HG02970 (cell line): Measurements from ENCODE around the gene CBX8.
A peak's percentile ranks its signal among the peaks of the same experiment; 100 is the strongest.

ENCODE experiments used
- ATAC-seq: cut with Tn5 transposase; IDR thresholded peaks from one replicate; pipeline ENCODE4 v1.9.1; 2021; ENCODE audit warnings: mild to moderate bottlenecking, moderate library complexity, moderate number of reproducible peaks; ENCODE audit not compliant: unreplicated experiment, low FRiP score

The CBX8 gene

DNA sequence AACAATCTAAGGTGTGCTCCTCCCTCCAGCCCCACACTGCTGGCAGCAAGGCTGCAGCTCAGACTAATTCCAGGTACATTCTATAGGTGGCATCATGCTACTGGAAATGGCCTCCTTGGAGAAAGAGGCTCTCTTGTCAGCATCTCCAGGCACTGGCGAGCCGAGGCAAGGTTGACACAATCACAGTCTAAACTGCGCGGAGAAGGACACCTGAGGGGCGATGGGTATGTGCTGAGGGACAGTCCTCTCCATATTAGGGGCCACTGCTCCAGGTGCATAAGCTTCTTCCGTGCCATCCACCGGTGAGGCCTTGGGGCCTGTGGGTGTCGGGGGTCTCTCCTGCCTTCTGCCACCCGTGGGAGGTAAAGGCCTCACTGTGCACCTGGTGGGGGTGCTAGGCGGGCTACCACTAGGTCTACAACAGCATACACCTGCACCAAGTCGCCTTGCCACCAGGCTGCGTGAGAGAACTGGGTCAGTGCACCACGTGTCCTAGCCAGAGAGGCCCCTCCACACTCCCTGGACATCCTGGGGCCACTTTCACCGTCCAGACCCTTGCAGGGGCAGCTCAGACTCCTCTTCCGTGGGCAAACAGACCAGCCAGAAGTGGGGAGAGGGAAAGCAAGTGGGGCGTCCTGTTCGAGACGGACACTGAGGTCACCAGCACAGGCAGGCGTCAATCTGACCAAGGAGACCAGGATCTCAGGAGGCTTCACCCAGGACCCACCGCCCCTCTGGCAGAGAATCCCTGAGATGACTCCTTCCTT is 12.1 kb upstream of the CBX8 start:
- ATAC-seq = no peak

DNA sequence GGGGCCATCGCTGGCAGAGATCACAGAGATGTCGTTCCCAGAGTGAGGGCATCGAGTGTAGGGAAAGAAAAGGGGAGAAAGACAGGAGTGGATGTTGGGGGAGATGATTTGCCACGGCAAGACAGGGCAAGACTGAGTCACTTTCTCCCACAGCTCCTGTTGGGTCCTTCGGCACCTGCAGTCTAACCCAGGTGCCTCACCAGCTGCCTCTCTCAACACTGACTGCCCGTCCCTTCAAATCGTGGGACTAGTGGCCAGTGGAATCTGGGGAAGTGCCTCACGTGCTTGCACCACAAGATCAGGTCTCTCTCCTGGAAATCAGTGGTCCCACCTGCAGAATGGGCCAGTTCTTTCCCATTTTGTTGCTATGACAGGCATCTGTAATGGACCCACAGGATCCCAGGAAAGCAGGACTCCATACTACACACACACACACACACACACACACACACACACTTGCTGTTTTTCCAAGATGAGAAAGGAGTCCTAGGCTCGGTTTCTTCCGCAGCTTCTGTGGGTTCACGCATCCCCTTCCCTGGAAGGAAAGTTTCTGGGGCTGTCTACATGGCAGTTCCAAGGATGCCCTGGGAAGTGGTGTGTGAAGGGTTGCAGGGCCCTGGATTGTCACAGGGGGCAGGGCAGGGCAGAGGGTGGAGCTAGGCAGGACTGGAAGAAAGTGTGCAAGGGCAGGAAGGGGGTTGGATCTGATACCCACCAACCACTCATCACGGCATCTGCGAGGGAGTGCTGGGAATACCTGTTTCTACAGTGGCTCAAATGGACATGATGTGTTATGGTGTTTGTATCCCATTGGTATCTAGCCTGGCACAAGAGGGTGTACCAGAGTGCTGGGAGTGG is 10.2 kb upstream of the CBX8 start:
- no peak for ATAC-seq

DNA sequence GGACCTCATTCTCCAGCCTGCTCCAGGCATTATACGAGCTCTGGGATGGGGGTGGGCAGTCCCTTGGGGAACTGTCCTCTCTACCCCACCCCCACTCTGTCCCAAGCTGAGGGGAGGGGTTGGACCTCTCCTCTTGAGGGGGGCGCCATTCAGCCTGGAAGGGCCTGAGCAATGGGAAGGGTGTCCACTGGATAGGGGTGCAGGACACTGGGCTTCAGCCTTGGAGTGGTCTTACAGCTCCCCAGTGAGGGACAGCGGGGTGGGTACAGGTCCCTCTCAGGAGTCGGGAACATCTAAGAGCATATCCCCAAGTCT is 9.5 kb upstream of the CBX8 start:
- ATAC-seq = no peak

DNA sequence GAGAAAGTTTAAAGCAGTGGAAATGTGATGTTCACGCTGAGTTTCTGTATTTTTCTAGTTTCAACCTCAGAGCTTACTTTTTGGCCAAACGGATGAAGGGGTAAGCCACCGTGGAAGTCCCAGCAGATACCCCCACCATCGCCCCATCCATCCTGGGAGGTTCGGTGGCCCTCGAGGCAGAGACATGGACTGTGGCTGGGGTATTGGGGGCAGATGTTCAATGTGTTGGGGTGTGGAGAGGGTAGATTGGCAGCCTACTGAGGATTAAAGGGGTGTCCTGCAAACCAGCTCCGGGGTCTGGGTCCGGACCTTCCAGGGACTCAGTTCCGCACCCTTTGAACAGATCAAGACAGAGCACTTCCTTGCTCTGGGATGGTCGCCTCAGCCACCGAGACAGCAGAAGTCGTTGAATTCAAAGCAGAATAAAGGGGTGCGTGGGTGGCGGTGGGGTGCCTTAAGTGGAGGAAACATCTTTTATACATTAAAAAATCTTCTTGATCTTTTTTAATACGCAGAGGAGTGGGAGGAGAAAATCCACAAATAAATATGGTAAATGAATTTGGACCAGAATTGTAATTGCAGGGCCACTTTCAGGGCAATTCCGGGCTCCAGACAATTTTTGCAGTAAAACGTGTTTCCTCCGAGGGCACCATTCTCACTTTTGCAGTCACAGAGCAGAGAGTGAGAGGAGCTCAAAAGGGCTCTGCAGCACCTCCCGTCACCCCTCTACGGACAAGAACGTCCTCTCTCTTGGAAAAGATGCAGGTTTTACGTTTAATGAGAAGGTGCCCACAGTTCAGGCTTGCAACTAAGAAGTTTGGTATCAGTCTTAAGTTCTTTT is 8.2 kb upstream of the CBX8 start:
- no peak for ATAC-seq

DNA sequence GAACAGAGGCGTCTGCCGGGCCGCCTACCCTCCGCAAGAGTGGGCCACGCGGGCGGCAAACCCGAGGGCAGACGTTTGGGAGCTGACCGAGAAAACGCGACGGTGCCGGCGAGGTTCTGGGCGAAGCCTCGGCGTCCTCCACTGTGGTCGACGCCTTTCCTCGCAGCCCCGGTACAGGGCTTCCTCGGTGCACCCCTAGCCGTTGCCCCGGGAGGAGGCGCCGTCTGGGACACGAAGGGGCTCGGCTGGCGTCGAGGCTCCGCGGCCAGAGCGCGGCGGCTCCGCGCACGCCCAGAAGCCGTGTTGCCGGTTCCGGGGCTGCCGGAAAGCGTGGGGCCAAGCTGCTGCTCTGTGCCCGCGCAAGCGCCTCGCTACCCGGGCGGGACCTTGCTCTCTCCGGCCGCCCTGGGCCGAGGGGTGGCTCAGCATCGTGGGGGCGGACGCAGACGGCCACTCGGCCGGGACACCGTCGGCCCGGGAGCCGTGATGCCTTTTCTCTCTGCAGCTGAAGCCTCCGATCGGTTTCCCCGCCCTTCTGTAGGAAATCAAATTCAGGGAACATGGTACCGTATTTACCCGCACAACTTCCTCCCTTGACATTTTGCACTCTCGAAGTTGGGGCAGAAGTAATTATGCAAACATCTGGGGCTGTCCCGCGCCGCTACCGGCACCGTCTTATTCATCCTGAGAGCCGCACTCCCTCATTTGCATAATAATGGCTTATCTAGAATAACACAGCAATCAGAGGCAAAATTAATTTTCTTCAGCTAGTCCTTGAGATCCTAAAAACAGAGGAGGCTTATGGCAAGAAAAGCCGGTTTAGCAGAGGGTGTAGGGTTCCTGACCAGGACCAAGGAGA is 7.3 kb upstream of the CBX8 start:
- ATAC-seq = peak; percentile 64

DNA sequence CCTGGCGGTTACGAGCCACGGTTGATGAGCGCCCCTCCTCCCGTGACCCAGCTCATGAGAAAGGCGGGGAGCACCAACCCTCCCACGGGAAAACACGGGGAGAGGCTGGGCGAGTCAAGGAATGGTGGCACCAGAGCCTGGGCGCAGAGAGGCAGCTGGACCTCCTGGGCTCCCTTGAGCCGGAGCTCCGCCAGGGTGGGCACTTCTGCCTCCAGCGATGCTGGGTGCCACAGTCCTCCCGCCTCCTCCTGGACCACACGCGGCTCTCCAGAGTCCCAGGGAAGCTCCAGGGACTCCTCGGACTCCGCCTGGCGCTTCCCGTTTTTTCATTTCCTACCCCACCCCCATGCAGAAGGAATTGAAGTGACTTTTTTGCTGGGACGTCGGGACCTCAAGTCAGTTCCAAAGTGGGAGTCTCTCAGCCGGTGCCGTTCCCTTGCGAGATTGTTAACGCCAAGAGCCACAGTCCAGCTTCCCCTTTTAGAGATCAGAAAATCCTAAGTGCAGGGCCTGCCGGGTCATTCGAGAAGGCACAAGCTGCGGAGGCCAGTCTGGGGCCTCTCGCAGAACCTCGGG is 6.6 kb upstream of the CBX8 start:
- no peak for ATAC-seq

DNA sequence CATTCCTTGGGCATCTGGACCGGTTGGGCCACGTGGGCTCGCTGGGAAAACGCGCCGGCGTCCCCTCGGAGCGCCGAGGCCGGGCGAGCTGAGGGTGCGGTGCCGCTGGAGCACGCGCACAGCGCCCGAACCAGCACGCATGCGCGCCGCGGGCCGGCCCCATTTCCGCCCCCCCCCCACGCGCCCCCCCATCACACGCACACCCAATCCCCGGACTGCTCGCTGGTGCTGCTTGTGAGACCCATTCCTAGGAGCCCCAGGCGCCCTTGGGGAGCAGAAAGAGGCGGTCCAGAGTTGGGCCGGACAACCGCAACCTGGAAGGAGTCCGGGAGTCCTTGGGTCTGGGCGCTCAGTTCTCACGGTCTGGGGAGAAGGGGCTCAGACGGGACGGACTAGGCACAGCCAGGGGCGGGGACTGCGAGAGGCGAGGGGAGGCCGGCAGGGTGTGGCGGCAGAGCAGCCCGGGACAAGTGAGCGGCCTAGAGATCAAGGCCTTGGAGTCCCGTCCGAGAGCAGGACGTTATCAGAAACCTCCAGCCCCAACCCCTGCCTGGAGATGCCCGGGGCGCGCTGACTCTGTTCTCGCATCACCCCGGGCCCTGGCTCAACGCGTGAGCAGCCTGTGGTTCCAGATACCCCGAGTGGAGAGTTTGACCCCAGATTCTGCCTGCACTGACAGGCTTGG is 6.0 kb upstream of the CBX8 start:
- ATAC-seq = no peak

DNA sequence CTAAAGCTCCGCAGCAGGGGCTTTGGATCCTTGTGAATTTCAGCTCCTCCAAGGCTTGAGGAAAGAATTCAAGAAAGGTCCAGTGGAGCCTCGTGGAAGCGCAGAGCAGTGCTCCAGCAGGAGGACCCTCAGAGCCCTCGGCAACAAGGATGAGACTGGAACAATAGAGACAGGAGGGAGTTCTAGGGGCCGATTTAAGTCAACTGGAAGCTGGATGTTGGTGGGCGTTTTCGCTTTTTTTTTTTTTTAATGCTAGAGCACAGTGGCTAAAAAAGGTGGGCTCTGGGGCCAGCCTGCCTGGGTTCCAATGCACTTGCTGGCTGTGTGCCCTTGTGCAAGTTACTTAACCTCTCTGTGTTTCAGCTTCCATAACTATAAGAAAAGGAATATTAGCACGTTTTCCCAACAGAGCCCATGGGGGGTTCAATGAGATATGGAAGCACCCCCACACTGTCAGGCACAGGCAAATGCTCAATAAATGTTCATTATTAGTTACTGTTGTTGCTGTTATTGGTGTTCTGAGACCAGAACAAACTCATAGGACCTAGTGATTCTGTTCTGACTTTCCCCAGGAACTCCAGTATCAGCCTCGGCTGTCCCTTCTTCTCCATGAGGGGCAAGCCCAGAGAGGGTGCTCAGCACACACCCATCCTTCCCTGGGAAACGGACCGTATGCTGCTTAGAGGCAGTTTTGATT is 5.3 kb upstream of the CBX8 start:
- ATAC-seq = no peak

DNA sequence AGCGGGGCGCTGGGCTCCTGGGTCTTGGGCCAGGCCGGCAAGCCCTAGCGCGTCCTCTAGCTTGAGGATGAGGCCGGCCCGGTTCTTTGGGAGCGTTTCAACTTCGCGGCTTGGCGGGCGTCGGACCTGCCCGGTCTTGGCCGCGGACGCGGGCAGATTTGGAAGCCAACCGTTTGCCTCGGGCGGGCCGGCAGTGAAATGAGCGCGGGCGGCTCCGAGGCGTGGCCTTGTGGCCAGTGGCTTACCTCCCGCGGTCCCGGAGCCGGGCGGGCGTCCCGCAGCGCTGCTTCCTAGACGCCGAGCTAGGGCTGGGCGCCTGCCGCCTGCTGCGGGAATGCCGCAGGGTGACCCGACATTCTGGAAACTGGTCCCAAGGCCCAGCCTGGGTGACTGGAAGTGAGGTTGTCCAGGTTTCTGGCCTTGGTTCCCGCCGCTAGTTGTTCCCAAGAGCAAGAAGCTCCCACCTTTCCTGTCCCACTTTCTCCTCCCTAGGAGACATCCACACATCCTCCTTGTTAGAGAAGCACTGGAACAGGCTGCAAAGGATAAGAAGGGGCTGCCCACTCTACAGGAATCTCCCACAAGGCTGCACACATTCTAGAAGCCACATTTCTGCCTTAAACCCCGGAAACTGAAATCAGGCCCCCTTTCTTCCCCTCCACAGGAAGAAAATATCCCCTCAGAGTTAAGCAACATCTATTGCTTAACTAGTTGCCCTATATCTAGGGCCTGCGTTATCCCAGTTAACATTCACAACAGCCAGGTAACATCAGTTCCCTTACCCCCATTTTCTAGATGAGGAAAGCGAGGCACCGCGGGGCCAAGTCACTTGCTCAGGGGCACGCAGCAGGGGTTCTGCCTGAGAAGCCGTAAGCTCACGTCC is 4.5 kb upstream of the CBX8 start:
- ATAC-seq = no peak

DNA sequence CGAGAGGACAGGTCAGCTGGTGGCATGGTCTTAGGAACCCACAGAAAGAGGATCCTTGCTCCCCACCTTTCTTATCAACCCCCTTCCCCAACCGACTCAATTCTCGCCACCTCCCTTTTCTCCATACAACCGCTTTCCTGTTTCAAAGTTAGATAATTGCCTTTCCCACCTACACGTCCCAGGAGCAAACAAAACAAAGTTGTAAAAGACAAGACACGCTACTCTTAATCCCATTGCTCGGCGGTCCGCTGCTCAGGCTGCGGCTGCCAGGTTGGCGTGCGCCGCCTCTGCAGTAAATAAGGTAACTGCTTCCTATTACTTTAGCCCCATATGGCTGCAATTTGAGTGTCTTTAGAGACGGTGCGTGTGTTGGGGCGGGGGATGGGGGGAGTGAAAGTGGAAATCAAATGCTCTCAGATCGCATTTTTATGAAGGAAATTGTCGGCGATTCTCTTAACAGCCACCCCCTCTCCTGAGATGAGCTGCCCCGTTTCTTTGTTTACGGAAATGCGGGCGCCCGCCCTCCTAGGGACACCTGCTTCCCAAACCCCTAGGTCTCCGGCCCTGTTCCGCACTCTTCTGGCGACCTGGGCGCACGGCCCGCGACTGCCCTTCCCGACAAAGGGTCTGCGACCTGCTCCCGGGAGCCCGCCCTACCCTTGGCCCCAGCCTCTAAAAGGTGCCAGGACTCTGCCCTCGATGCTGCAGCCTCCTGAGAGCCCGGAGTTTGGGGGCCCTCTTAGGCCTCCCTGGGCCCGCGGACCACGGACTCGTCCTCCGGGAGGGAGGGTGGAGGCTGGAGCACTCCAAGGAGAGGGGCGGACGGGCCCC is 3.7 kb upstream of the CBX8 start:
- no peak for ATAC-seq

DNA sequence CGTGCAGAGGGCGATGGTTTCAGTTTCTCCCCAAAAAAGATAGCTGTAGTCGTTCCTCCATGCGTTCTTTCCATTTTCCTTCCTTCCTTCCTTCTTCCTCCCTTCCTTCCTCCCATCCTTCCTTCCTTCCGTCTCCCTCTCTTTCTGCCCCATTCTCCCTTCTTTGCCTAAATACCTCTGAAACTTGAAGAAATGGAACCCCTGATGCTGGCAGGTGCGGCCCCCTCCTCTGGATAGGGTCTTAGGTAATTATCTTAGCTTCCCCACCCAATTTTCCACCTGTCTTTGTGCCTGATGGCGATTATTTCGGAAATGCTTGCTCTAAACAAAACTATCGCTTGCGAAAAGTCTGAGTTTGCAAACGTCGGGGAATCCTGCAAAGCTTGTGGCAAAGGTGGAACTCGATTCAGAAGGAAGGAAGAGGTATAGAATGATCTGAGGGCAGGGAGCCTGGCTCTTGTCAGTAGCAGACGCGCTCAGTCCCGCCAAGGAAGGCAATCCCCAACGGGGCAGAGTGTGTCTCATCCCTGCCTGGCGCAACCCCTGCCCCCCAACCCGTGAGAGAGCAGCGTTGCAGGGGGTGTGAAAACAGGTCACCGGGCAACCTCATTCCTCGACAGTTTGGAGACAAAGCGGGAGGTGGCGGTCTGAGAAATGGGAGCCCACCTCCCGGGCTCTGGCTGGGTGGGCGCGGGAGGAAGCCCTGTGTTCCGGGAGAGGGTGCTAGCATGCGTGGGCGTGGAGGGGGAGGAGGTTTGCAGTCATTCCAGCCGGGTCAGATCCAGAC is 2.9 kb upstream of the CBX8 start:
- ATAC-seq = no peak

DNA sequence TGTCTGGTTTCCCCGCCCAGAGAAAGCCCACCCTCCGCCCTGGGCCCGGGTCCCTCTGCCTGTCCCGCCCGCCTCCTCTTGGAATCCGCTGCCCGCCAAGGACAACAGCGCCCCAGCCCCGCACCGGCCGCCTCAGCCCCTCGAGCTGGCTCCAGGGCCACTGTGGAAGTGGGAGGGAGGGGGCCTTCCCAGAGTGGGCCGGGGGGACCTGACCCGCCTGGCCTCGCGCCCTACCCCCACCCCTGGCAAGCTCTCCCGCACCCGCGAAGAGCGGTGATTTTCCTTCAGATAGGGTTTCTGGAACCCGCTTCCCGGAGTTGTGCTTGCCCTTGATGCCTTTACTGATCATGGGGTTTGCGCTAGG is 2.3 kb upstream of the CBX8 start:
- ATAC-seq = no peak

DNA sequence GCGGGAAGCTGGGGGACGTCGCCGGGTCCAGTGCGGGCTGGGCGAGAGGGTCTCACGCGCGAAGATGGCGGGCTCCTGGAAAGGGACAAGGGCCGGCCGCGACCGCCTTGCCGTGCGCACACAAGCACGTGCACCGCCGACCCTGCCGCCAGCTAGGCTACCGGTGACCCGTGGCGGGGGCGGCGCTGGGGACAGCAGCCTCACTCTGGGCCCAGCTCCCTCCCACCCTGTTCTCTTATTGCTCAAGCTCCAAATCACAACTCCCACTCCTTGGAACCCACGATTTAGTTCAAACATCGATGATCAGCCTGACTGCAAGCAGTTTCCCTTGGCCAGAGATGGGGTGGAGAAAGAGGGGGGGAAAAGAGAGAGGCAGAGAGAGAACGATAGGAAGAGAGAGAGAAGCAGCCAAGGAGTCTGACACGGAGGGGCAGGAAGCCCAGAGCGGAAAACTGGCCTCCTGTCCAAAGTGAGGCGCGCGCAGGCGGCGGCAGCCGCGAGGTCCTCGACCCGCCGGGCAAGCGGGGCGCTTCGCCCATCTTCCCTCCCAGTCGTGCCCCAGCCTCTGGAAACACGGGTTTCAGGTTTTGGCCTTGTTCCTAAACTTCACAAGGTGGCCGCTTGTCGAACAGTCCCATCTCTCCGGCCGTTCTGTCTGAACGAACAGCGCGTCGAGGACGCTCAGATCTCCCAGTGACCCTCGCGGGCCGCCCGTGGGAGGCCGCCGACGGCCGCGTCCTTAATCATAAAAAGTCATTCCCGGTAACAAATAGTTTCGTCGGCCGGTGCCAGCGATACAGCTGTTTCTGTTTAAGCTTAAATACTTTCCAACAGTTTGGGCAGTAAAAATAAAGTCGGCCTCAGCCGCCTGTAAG is 1.7 kb upstream of the CBX8 start:
- no peak for ATAC-seq

DNA sequence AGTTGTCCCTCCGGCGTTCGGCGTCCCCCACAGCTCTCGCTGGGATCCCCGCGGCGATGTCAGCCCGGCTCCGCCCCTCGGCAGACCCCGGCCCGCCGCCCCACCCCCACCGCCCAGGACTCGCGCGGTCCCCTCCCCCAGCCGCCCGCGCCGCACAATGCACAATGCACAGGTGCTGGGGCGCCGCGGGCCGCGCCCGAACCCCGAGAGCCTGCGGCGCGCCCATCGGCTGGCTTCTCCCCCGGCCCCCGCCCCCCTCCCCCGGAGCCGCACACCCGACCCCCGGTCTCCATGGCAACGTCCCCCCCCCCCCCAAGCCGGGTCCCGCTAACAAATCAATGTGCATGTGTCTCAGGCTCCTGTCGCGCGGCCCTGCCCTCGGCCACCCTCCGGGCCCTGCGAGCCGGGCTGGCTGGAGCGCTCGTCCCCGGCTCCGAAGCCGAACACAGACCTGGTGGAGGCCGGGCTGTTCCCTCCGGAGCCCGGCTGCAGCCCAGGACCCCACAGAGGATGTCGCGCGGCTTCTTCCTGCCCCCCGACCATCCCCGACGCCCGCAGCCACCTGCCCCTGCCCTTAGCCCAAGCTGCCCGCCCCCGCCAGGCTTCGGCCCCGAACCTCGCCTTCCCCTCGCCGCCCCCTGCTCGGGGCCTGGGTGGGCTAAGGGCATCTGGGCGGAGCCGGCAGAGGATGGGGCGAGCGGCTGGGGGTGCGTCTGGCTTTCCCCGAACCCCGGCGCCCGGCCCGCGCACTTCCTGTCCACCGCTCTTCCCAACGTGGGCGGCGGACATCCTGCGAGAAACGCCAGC is 818 bp upstream of the CBX8 start:
- ATAC-seq = peak; percentile 15

DNA sequence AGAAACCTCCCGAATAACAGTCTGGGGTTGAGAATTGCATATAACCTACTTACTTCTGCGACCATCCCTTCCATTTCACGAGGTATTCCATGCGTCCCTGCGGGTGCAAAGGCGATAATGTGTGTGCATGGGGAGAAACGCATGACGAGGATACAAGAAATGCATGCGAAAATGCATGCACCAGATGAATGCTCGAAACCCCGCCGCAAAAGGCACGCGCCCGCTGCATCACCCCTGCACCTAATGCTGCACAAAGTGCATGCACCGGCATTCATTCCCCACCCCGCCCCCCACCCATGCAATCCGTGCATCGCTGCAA is 474 bp downstream of the CBX8 start:
- ATAC-seq = no peak
